Astrocyte of the spinal cord (primary cell): ENCODE results near the gene MSMP.

Experiments
- DNase-seq: peaks from one replicate; pipeline ENCODE4 v3.0.0; 2011; ENCODE audit warnings: low read depth, low spot score
- H3K4me3 ChIP-seq: 2 replicates; pipeline ENCODE4 v1.5.1; 2011; ENCODE audit warnings: low read depth, mild to moderate bottlenecking, low read length, moderate library complexity
- CTCF ChIP-seq: IDR thresholded peaks from 2 replicates; pipeline ENCODE4 v1.5.1; 2012; ENCODE audit warnings: low read depth, mild to moderate bottlenecking, low read length, inconsistent platforms
- in situ Hi-C: cut with HindIII; loops from 2 replicates; pipeline ENCODE4 v1.10.0; 2017; ENCODE audit warnings: low sequenced_read_pairs

Gene MSMP

GRCh38 chr9:35740243-35740642 lies 13.8 kb downstream of the MSMP start:
- TF ChIP-seq CTCF: no peak
- no peak for DNase-seq
- in situ Hi-C loops: no loop called here
- no peak overlapping the region for H3K4me3 ChIP-seq

- H3K4me3 ChIP-seq: no peak overlapping the region
- DNase-seq: no peak
- in situ Hi-C loops: no loop called here
- TF ChIP-seq CTCF: no peak
Observed at GRCh38 chr9:35738924-35739323, 15.2 kb downstream of the MSMP start.

GRCh38 chr9:35738186-35738585 lies 15.9 kb downstream of the MSMP start:
- no peak for TF ChIP-seq CTCF
- in situ Hi-C loops: no loop called here
- H3K4me3 ChIP-seq: no peak overlapping the region

GRCh38 chr9:35737143-35737542 lies 16.9 kb downstream of the MSMP start:
- TF ChIP-seq CTCF: no peak
- in situ Hi-C loops: no loop called here
- DNase-seq: no peak
- H3K4me3 ChIP-seq: no peak overlapping the region

More at GRCh38 chr9:35738186-35738585, 15.9 kb downstream of the MSMP start:
- DNase-seq: no peak

- peak; percentile 83 for DNase-seq
- in situ Hi-C loops: no loop called here
- peak; percentile 95 for TF ChIP-seq CTCF
Observed at GRCh38 chr9:35736201-35736633, 17.9 kb downstream of the MSMP start.

GRCh38 chr9:35734096-35734495 lies 20.0 kb downstream of the MSMP start:
- in situ Hi-C loops: no loop called here

More at GRCh38 chr9:35736201-35736633, 17.9 kb downstream of the MSMP start:
- no peak overlapping the region for H3K4me3 ChIP-seq

More at GRCh38 chr9:35734096-35734495, 20.0 kb downstream of the MSMP start:
- no peak for DNase-seq
- TF ChIP-seq CTCF: no peak
- H3K4me3 ChIP-seq: no peak overlapping the region
